Measurements from ENCODE around the gene CTBP1. TPM values are rescaled to one million over a fixed set of nuclear protein-coding genes. Genes with fewer than 3 reads are reported as not detected.

The CTBP1 gene
- total RNA-seq, 1 donor from 2014 or later, result 169 TPM

DNA sequence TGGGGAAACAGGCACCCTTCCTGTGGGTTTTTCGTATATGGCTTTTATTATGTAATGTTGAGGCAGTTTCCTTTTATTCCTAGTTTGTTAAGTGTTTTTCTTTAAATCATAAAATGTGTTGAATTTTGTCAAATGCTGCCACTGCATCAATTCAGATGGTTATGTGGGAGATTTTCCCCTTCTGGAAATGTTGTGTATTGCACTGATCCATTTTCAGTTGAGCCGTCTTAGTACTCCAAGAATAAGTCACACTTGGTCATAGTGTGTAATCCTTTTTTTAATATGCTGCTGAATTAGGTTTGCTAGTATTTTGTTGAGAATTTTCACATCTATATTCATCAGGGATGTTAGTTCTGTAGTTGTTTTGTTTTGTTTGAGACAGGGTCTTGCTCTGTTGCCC is 9.5 kb upstream of the CTBP1 start:
- Histone ChIP-seq H3K4me1 (no peaks in the 10 kb centered on the region), H3K9me3 (no peaks in the 10 kb centered on the region), H3K4me3 (no peak overlapping the region), H3K27ac (no peak overlapping the region), H3K36me3 (no peaks in the 10 kb centered on the region), H3K27me3 (no peaks in the 10 kb centered on the region)
- TF ChIP-seq, protein P1, sequence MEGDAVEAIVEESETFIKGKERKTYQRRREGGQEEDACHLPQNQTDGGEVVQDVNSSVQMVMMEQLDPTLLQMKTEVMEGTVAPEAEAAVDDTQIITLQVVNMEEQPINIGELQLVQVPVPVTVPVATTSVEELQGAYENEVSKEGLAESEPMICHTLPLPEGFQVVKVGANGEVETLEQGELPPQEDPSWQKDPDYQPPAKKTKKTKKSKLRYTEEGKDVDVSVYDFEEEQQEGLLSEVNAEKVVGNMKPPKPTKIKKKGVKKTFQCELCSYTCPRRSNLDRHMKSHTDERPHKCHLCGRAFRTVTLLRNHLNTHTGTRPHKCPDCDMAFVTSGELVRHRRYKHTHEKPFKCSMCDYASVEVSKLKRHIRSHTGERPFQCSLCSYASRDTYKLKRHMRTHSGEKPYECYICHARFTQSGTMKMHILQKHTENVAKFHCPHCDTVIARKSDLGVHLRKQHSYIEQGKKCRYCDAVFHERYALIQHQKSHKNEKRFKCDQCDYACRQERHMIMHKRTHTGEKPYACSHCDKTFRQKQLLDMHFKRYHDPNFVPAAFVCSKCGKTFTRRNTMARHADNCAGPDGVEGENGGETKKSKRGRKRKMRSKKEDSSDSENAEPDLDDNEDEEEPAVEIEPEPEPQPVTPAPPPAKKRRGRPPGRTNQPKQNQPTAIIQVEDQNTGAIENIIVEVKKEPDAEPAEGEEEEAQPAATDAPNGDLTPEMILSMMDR (IDR thresholded peaks at IDR 0.05), result no peak
- DNase-seq (no peak), ATAC-seq (no peak)
- intact Hi-C loops (cut with DNase I), result loop anchor here (10.0 kb wide), 1 partner anchor 86 kb away; the partner anchor contains the start of gene UVSSA

DNA sequence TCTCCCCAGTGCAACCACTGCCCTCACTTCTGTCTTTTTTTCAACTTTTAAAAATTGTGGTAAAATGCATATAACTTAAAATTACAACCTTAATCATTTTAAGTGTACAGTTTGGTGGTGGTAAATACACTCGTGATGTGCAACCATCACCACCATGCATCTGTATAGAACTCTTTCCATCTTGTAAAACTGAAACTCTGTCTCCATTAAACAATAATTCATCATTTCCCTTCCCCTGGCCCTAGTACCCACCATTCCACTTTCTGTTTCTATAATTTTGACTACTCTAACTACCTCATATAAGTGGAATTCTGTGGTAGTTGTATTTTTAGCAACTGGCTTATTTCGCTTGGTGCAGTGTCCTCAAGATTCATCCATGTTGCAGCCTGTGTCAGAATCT is 6.8 kb upstream of the CTBP1 start:
- DNase-seq (no peak), ATAC-seq (no peak)
- H3K4me3 ChIP-seq, result no peak overlapping the region
- no peaks in the 10 kb centered on the region for H3K9me3 ChIP-seq
- H3K27me3 ChIP-seq, result no peaks in the 10 kb centered on the region
- H3K4me1 ChIP-seq, result peaks cover 15% of the 10 kb centered on the region
- H3K36me3 ChIP-seq, result no peaks in the 10 kb centered on the region
- intact Hi-C loops (cut with DNase I), result loop anchor here (10.0 kb wide), 1 partner anchor 89 kb away; the partner anchor contains the start of gene UVSSA
- TF ChIP-seq, protein P1 (IDR thresholded peaks at IDR 0.05), result no peak
- no peak overlapping the region for H3K27ac ChIP-seq

DNA sequence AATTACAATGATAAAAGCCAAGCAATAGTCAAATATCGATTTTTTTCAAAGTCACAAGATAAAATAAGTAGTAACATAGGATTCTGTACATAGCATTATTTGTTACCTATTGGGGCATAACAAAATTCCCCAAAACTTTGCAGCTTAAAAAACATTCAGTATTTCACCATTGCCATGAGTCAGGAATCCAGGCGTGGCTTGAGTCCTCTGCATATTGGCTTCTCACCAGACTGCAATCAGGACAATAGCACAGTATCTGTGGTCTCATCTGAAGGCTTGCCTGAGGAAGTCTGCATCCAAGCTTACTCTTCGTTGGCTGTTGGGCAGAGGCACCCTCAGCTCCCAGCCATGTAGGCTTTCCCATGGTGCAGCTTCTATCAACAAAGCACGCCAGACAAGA is 6.2 kb upstream of the CTBP1 start:
- Histone ChIP-seq H3K4me1 (peaks cover 20% of the 10 kb centered on the region), H3K9me3 (no peaks in the 10 kb centered on the region), H3K4me3 (no peak overlapping the region), H3K27me3 (no peaks in the 10 kb centered on the region), H3K36me3 (no peaks in the 10 kb centered on the region), H3K27ac (no peak overlapping the region)
- intact Hi-C loops (cut with DNase I), result loop anchor here (10.0 kb wide), 1 partner anchor 90 kb away; the partner anchor contains the start of gene UVSSA
- TF ChIP-seq, protein P1 (IDR thresholded peaks at IDR 0.05), result no peak
- DNase-seq (no peak), ATAC-seq (no peak)

DNA sequence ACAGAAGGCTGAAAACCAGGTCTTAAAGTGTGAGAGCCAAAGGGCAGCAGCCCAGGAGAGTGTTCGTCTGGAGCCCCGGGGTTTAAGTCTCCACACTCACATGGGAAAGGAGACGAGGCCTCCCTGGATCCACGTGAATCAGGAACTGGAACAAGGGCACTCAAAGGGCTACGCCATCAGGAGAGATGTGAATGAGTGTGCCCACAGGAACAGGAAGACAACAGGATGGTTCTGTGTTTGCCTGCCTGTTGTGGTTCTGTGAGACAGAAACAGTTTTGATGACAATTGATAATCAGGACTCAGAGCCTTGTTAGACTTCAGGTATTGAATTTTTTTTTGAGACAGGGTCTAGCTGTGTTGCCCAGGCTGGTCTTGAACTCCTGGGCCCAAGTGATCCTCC is 4.9 kb upstream of the CTBP1 start:
- ATAC-seq (no peak), DNase-seq (no peak)
- intact Hi-C loops (cut with DNase I), result loop anchor here (10.0 kb wide), 1 partner anchor 91 kb away; the partner anchor contains the start of gene UVSSA
- Histone ChIP-seq H3K4me3 (no peak overlapping the region), H3K9me3 (no peaks in the 10 kb centered on the region), H3K27me3 (no peaks in the 10 kb centered on the region), H3K27ac (no peak overlapping the region), H3K36me3 (no peaks in the 10 kb centered on the region), H3K4me1 (peaks cover 25% of the 10 kb centered on the region)
- TF ChIP-seq, protein P1 (IDR thresholded peaks at IDR 0.05), result no peak

DNA sequence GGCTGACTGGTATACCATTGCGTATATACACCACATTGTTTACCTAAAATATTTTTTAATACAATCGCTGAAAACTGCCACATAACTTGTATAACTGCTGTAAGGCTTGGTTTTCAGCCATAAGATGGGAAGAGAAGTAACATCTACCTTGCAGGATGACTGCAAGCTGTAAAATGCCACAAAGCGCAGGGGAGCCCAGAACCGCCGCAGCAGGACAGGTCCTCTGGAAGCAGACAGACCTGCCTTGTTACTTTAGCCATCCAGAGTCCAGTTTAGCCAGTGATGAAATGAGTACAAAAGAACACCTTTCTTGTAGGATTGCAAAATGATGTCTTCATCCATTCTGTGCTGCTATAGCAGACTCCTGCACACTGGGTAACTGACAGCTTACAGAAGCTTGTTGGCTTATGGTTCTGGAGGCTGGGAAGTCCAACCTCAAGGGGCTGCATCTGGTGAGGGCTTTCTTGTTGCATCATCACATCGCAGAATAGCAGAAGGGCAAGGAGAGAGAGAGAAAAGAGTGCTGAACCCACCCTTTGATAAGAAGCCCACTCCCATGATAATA is 4.1 kb upstream of the CTBP1 start:
- DNase-seq, result no peak

More for the DNA sequence above, 4.1 kb upstream of the CTBP1 start:
- intact Hi-C loops (cut with DNase I), result loop anchor here (10.0 kb wide), 1 partner anchor 92 kb away; the partner anchor contains the start of gene UVSSA
- H3K4me1 ChIP-seq, result peaks cover 25% of the 10 kb centered on the region
- no peaks in the 10 kb centered on the region for H3K27me3 ChIP-seq
- no peak overlapping the region for H3K27ac ChIP-seq
- no peaks in the 10 kb centered on the region for H3K36me3 ChIP-seq
- H3K9me3 ChIP-seq, result no peaks in the 10 kb centered on the region
- ATAC-seq, result no peak
- TF ChIP-seq, protein P1 (IDR thresholded peaks at IDR 0.05), result no peak
- no peak overlapping the region for H3K4me3 ChIP-seq

Data from upper lobe of right lung (tissue), 1 donor.